K562 (cell line): Measurements from ENCODE around the gene ZDHHC6. TPM values are rescaled to one million over a fixed set of nuclear protein-coding genes. Genes with fewer than 3 reads are reported as not detected.

Source experiments
- ADNP ChIP-seq: fragments of 200-800 bp; sonication (Bioruptor generic); IDR thresholded peaks from 2 replicates; pipeline ENCODE4 v1.6.1; 2016; ENCODE audit warnings: missing genetic modification characterization, missing compliant biosample characterization
- ATF1 ChIP-seq, 2 experiments: fragments of 450-650 bp in 1 of 2; IDR thresholded peaks; 2 replicates each; pipeline ENCODE4 v1.6.1; 2016; ENCODE audit warnings: missing compliant biosample characterization in 1 of 2, missing genetic modification characterization in 1 of 2
- CAMTA2 ChIP-seq: fragments of 250-450 bp; sonication (Bioruptor Pico); conservative IDR thresholded peaks from 2 replicates; pipeline ENCODE4 v1.5.1; 2022
- CC2D1A ChIP-seq: fragments of 450-650 bp; IDR thresholded peaks from 2 replicates; pipeline ENCODE4 v1.6.1; 2017; ENCODE audit warnings: mild to moderate bottlenecking
- ETV1 ChIP-seq: fragments of 450-650 bp; conservative IDR thresholded peaks from 2 replicates; pipeline ENCODE4 v1.6.1; 2016; ENCODE audit warnings: missing genetic modification characterization, control low read depth, low read depth, missing compliant biosample characterization
- GTF2E2 ChIP-seq: fragments of 200-800 bp; sonication (Bioruptor generic); IDR thresholded peaks from 2 replicates; pipeline ENCODE4 v1.6.1; 2016; ENCODE audit warnings: missing genetic modification characterization, missing compliant biosample characterization
- MEF2D ChIP-seq: conservative IDR thresholded peaks from 2 replicates; pipeline ENCODE4 v1.6.1; 2016; ENCODE audit warnings: low read depth, missing genetic modification characterization, missing compliant biosample characterization
- NCOA2 ChIP-seq, 2 experiments: fragments of 450-650 bp; IDR thresholded peaks; 2 replicates each; pipeline ENCODE4 v1.6.1; 2018; ENCODE audit warnings: mild to moderate bottlenecking in 2 of 2, moderate library complexity in 1 of 2; ENCODE audit not compliant: partially characterized antibody in 2 of 2
- NFATC3 ChIP-seq: fragments of 450-650 bp; IDR thresholded peaks from 2 replicates; pipeline ENCODE4 v1.6.1; 2017; ENCODE audit warnings: mild to moderate bottlenecking
- PYGO2 ChIP-seq: fragments of 450-650 bp; IDR thresholded peaks from 2 replicates; pipeline ENCODE4 v1.6.1; 2016; ENCODE audit warnings: mild to moderate bottlenecking, missing genetic modification characterization, moderate library complexity, missing compliant biosample characterization
- SMARCE1 ChIP-seq: fragments of 450-650 bp; IDR thresholded peaks from 2 replicates; pipeline ENCODE4 v1.7.1; 2016; ENCODE audit warnings: mild to moderate bottlenecking
- SRSF1 ChIP-seq: fragments of 200-400 bp; formaldehyde crosslinking; IDR thresholded peaks from 2 replicates; pipeline ENCODE4 v1.6.1; 2017; ENCODE audit warnings: mild to moderate bottlenecking, low read depth, low read length, moderate library complexity
- TCF3 ChIP-seq: sonication (generic); formaldehyde crosslinking; IDR thresholded peaks from 2 replicates; pipeline ENCODE4 v1.4.0; 2020; ENCODE audit warnings: mild to moderate bottlenecking, missing genetic modification reagents
- ZNF133 ChIP-seq: fragments of 250-450 bp; sonication (Bioruptor Pico); IDR thresholded peaks from 2 replicates; pipeline ENCODE4 v1.4.0; 2020; ENCODE audit warnings: mild to moderate bottlenecking
- ZNF445 ChIP-seq: fragments of 250-450 bp; sonication (Bioruptor Pico); IDR thresholded peaks from 2 replicates; pipeline ENCODE4 v1.4.0; 2020; ENCODE audit warnings: low read depth, mild to moderate bottlenecking, moderate library complexity
- ZNF766 ChIP-seq: fragments of 200-800 bp; sonication (Bioruptor generic); conservative IDR thresholded peaks from 2 replicates; pipeline ENCODE4 v1.6.1; 2016; ENCODE audit warnings: missing genetic modification characterization, missing compliant biosample characterization
- polyA plus RNA-seq, 8 experiments: library from polyadenylated mRNA; depleted of rRNA in 4 of 8; stranded (reverse) in 5 of 8; unstranded in 3 of 8; fragments of >200 nt; fragmentation: Nextera tagmentation in 2 of 8; fragmentation: Illumina TruSeq in 1 of 8; extraction: Ambion mirVana in 2 of 8; extraction: Trizol in 1 of 8; gene quantifications; 2 replicates each; pipeline versions ENCODE4 v1.2.1 to v1.2.3, GENCODE V29; 2011 to 2014; ENCODE audit warnings: inconsistent platforms in 1 of 8, missing spikeins in 1 of 8
- total RNA-seq, 7 experiments: library from RNA; depleted of rRNA in 6 of 7; stranded (reverse); fragments of >200 nt in 6 of 7; fragmentation: Illumina TruSeq in 2 of 7; extraction: Trizol in 2 of 7; gene quantifications; 2 replicates each; pipeline versions ENCODE4 v1.2.1 to v1.2.3, GENCODE V29; 2011 to 2021; ENCODE audit warnings: low replicate concordance in 1 of 7
- TF ChIP-seq, protein P1 (sequence below): fragments of 250-450 bp; sonication (Bioruptor Pico); IDR thresholded peaks from 2 replicates; pipeline ENCODE4 v1.8.0; 2022; ENCODE audit warnings: inconsistent platforms
- TF ChIP-seq, protein P2 (sequence below): sonication (generic); formaldehyde crosslinking; IDR thresholded peaks from 2 replicates; pipeline ENCODE4 v1.9.0; 2022; ENCODE audit warnings: mild to moderate bottlenecking, missing genetic modification reagents
- TF ChIP-seq, protein P3 (sequence below): fragments of 450-650 bp; formaldehyde crosslinking; IDR thresholded peaks from 2 replicates; pipeline ENCODE4 v1.4.0; 2020; ENCODE audit warnings: mild to moderate bottlenecking, mixed read lengths
- TF ChIP-seq, protein P4 (sequence below): fragments of 250-450 bp; sonication (Bioruptor Pico); IDR thresholded peaks from 2 replicates; pipeline ENCODE4 v1.8.0; 2022; ENCODE audit warnings: moderate library complexity, mild to moderate bottlenecking, inconsistent platforms
- TF ChIP-seq, protein P5 (sequence below): fragments of 450-650 bp; IDR thresholded peaks from one replicate; pipeline ENCODE4 v1.6.1; 2018; ENCODE audit warnings: mild to moderate bottlenecking, moderate library complexity; ENCODE audit not compliant: partially characterized antibody
- TF ChIP-seq, protein P6 (sequence below), 2 experiments: fragments of 250-450 bp in 1 of 2; fragments of 450-650 bp in 1 of 2; sonication (Bioruptor Pico) in 1 of 2; IDR thresholded peaks; 2 replicates each; pipeline versions ENCODE4 v1.6.1 to v1.8.0; 2016 to 2021; ENCODE audit warnings: mild to moderate bottlenecking in 2 of 2, moderate library complexity in 2 of 2, missing compliant biosample characterization in 1 of 2, missing genetic modification characterization in 1 of 2

ZDHHC6 gene
- total and polyA plus RNA-seq, 9 of the 15 experiments (the other 6 are each of a cell fraction or from before 2014, with no cell fraction given) = 13.6 to 30.5 (median 21.5) TPM

DNA sequence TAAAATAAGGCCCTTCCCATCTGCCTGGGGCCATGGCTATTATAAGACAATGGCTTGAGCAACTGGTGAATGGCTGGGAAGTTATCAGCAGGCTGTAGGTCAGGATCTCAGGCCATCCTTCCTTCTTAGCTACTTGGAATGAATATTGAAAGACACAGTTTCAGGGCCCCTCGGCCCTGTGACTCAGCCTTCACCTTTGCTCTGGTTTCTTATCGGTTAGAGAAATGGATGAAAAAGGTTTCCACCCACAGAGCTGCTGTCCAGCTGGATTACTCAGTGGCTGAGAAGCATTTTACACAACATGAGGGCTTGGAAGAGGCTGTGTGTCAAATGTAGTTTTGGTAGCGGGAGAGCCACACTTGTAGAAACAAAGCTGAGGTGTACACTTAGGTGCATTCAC lies 63.4 kb downstream of the ZDHHC6 start (continued):
- TF ChIP-seq SRSF1 (no peak), ZNF445 (CRISPR knock-in tag) (no peak), SMARCE1 (peak; percentile 74), PYGO2 (tag) (no peak), TCF3 (CRISPR knock-in tag) (peak; percentile 78), CC2D1A (no peak), NFATC3 (no peak), ZNF766 (CRISPR knock-in tag) (peak; percentile 98), ADNP (tag) (no peak), GTF2E2 (tag) (no peak), MEF2D (tag) (no peak), CAMTA2 (CRISPR knock-in tag) (no peak), NCOA2 (IDR thresholded peaks at IDR 0.05; ENCODE audit: partially characterized antibody in 2 of 2) (no peak), ZNF133 (CRISPR knock-in tag) (no peak), ETV1 (tag) (no peak), ATF1 (CRISPR knock-in tag; IDR thresholded peaks at IDR 0.05) (no peak), ATF1 (tag; IDR thresholded peaks at IDR 0.05) (no peak; the same call in 1 of the 2 replicates)
- TF ChIP-seq, protein P1, sequence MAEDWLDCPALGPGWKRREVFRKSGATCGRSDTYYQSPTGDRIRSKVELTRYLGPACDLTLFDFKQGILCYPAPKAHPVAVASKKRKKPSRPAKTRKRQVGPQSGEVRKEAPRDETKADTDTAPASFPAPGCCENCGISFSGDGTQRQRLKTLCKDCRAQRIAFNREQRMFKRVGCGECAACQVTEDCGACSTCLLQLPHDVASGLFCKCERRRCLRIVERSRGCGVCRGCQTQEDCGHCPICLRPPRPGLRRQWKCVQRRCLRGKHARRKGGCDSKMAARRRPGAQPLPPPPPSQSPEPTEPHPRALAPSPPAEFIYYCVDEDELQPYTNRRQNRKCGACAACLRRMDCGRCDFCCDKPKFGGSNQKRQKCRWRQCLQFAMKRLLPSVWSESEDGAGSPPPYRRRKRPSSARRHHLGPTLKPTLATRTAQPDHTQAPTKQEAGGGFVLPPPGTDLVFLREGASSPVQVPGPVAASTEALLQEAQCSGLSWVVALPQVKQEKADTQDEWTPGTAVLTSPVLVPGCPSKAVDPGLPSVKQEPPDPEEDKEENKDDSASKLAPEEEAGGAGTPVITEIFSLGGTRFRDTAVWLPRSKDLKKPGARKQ (CRISPR knock-in tag) = no peak
- TF ChIP-seq, protein P2, sequence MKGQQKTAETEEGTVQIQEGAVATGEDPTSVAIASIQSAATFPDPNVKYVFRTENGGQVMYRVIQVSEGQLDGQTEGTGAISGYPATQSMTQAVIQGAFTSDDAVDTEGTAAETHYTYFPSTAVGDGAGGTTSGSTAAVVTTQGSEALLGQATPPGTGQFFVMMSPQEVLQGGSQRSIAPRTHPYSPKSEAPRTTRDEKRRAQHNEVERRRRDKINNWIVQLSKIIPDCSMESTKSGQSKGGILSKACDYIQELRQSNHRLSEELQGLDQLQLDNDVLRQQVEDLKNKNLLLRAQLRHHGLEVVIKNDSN (CRISPR knock-in tag) = no peak
- TF ChIP-seq, protein P3, sequence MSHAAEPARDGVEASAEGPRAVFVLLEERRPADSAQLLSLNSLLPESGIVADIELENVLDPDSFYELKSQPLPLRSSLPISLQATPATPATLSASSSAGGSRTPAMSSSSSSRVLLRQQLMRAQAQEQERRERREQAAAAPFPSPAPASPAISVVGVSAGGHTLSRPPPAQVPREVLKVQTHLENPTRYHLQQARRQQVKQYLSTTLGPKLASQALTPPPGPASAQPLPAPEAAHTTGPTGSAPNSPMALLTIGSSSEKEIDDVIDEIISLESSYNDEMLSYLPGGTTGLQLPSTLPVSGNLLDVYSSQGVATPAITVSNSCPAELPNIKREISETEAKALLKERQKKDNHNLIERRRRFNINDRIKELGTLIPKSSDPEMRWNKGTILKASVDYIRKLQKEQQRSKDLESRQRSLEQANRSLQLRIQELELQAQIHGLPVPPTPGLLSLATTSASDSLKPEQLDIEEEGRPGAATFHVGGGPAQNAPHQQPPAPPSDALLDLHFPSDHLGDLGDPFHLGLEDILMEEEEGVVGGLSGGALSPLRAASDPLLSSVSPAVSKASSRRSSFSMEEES (CRISPR knock-in tag) = no peak
- TF ChIP-seq, protein P4, sequence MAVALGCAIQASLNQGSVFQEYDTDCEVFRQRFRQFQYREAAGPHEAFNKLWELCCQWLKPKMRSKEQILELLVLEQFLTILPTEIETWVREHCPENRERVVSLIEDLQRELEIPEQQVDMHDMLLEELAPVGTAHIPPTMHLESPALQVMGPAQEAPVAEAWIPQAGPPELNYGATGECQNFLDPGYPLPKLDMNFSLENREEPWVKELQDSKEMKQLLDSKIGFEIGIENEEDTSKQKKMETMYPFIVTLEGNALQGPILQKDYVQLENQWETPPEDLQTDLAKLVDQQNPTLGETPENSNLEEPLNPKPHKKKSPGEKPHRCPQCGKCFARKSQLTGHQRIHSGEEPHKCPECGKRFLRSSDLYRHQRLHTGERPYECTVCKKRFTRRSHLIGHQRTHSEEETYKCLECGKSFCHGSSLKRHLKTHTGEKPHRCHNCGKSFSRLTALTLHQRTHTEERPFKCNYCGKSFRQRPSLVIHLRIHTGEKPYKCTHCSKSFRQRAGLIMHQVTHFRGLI = no peak
- TF ChIP-seq, protein P5, sequence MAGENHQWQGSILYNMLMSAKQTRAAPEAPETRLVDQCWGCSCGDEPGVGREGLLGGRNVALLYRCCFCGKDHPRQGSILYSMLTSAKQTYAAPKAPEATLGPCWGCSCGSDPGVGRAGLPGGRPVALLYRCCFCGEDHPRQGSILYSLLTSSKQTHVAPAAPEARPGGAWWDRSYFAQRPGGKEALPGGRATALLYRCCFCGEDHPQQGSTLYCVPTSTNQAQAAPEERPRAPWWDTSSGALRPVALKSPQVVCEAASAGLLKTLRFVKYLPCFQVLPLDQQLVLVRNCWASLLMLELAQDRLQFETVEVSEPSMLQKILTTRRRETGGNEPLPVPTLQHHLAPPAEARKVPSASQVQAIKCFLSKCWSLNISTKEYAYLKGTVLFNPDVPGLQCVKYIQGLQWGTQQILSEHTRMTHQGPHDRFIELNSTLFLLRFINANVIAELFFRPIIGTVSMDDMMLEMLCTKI = no peak
- TF ChIP-seq, protein P6, sequence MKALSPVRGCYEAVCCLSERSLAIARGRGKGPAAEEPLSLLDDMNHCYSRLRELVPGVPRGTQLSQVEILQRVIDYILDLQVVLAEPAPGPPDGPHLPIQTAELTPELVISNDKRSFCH (CRISPR knock-in tag; IDR thresholded peaks at IDR 0.05) = no peak
- TF ChIP-seq, protein P6 (tag; IDR thresholded peaks at IDR 0.05) = 0 out of 2 replicates have a peak, but pooled peaks have one; percentile 22
